Uterus (tissue), 2 donors: ENCODE measurements around the gene CTPS2.

Source experiments
- POLR2A ChIP-seq, 2 donors: fragments of 450-650 bp; IDR thresholded peaks; one replicate each; pipeline ENCODE4 v1.6.1; 2016; ENCODE audit warnings: antibody characterized with exemption in 2 of 2, mild to moderate bottlenecking in 1 of 2, moderate library complexity in 1 of 2
- TF ChIP-seq, protein P1 (sequence below), 4 experiments: fragments of 200-600 bp in 2 of 4; fragments of 450-650 bp in 2 of 4; sonication (generic) in 2 of 4; IDR thresholded peaks; one replicate each; pipeline ENCODE4 v1.5.1; 2016 to 2019; ENCODE audit warnings: antibody characterized with exemption in 4 of 4, mild to moderate bottlenecking in 2 of 4, moderate library complexity in 1 of 4

DNA sequence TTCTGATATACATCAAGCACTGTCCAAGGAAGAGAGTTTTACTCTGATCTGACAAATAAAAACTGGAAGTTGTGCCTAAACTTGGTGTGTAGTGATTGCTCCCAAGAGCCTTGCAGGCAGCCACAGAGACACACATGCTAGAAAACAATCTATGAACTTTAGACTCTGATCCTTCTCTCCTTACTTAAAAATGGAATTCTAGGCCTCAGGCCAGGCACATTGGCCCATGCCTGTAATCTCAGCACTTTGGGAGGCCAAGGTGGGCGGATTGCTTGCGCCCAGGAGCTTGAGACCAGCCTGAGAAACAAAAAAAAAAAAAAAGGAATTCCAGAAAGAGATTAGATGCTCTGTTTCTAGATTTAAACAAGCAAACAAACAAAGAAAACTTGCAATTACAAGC lies 108.1 kb downstream of the CTPS2 start:
- TF ChIP-seq, protein P1, sequence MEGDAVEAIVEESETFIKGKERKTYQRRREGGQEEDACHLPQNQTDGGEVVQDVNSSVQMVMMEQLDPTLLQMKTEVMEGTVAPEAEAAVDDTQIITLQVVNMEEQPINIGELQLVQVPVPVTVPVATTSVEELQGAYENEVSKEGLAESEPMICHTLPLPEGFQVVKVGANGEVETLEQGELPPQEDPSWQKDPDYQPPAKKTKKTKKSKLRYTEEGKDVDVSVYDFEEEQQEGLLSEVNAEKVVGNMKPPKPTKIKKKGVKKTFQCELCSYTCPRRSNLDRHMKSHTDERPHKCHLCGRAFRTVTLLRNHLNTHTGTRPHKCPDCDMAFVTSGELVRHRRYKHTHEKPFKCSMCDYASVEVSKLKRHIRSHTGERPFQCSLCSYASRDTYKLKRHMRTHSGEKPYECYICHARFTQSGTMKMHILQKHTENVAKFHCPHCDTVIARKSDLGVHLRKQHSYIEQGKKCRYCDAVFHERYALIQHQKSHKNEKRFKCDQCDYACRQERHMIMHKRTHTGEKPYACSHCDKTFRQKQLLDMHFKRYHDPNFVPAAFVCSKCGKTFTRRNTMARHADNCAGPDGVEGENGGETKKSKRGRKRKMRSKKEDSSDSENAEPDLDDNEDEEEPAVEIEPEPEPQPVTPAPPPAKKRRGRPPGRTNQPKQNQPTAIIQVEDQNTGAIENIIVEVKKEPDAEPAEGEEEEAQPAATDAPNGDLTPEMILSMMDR (IDR thresholded peaks at IDR 0.05), result no peak
- TF ChIP-seq POLR2A (IDR thresholded peaks at IDR 0.05), result no peak
